Gastrocnemius medialis (tissue), 4 donors: Measurements from ENCODE around the gene GNAQ. TPM values are rescaled to one million over a fixed set of nuclear protein-coding genes. Genes with fewer than 3 reads are reported as not detected.

Experiments
- ATAC-seq, 2 donors: fragments of 150-250 bp; one replicate each; pipeline ENCODE4 v1.9.1; 2016
- DNase-seq, 2 donors: peaks; one replicate each; pipeline ENCODE4 v3.0.0-alpha.2; 2019
- H3K27ac ChIP-seq, 4 donors: fragments of 200-600 bp; sonication (generic); 1 replicate in 1 of 4; 2 replicates in 3 of 4; pipeline ENCODE4 v1.5.1; 2016 to 2018; ENCODE audit warnings: mild to moderate bottlenecking in 2 of 4, moderate library complexity in 1 of 4
- H3K27me3 ChIP-seq, 3 donors: fragments of 200-600 bp; sonication (generic) in 2 of 3; 1 replicate in 1 of 3; 2 replicates in 2 of 3; pipeline versions ENCODE4 v1.5.1 to v1.6.0; 2016 to 2019; ENCODE audit warnings: mild to moderate bottlenecking in 1 of 3, moderate library complexity in 1 of 3
- H3K36me3 ChIP-seq, 2 donors: fragments of 200-600 bp; sonication (generic) in 1 of 2; one replicate each; pipeline ENCODE4 v1.5.1; 2017 to 2018
- H3K4me1 ChIP-seq, 2 donors: fragments of 200-600 bp; sonication (generic) in 1 of 2; one replicate each; pipeline ENCODE4 v1.5.1; 2016 to 2017; ENCODE audit warnings: mild to moderate bottlenecking in 2 of 2
- H3K4me3 ChIP-seq, 4 donors: fragments of 200-600 bp; sonication (generic) in 3 of 4; 1 replicate in 1 of 4; 2 replicates in 3 of 4; pipeline ENCODE4 v1.5.1; 2016 to 2019; ENCODE audit warnings: mild to moderate bottlenecking in 2 of 4
- H3K9me3 ChIP-seq, 3 donors: fragments of 200-600 bp; sonication (generic) in 2 of 3; 1 replicate in 1 of 3; 2 replicates in 2 of 3; pipeline ENCODE4 v1.5.1; 2016 to 2019
- POLR2A ChIP-seq, 2 donors: fragments of 450-650 bp; IDR thresholded peaks; one replicate each; pipeline ENCODE4 v1.6.1; 2017; ENCODE audit warnings: antibody characterized with exemption in 2 of 2, mild to moderate bottlenecking in 2 of 2, moderate library complexity in 2 of 2
- in situ Hi-C, 4 donors: fragments of 200-750 bp; cut with MboI; loops; one replicate each; pipeline versions ENCODE4 v1.15.0 to v1.8.0; 2017; ENCODE audit warnings: low sequenced_read_pairs in 4 of 4
- intact Hi-C: fragments of 100-400 bp; cut with DNase I; formaldehyde crosslinking; loops from one replicate; pipeline ENCODE4 v1.15.1; 2023; ENCODE audit warnings: low total_unique reads
- total RNA-seq, 4 donors: library from RNA; depleted of rRNA; stranded (reverse); fragments of >200 nt; gene quantifications; one replicate each; pipeline versions ENCODE4 v1.1.0 to v1.2.3, GENCODE V29; 2016
- TF ChIP-seq, protein P1 (sequence below), 5 experiments: fragments of 450-650 bp in 3 of 5; fragments of 200-600 bp in 2 of 5; sonication (generic) in 2 of 5; IDR thresholded peaks in 4 of 5; conservative IDR thresholded peaks in 1 of 5; 1 replicate in 4 of 5; 2 replicates in 1 of 5; pipeline ENCODE4 v1.5.1; 2016 to 2019; ENCODE audit warnings: antibody characterized with exemption in 5 of 5, mild to moderate bottlenecking in 3 of 5, moderate library complexity in 3 of 5

GNAQ gene
- total RNA-seq, 4 donors from 2014 or later = 11.3 to 25.9 (median 18.7) TPM

DNA sequence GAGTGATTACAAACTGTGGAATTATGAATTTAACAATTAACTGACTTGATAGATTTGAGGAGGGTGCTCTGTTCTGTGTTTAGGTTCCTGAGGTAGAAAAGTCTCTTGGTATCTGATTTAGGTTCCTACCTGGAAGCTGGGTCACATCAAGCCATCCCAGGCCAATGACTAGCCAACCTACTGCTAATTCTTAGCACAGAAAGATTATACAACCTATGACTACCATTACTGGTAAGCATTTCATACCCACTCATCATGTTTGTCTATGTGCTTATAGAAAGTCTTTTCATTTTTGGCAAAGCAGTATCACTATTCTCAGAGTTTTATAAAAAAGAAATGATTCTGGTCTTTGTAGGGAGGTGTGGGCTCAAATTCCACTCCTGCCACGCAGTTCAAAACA lies 49.7 kb downstream of the GNAQ start:
- no peaks in the 10 kb centered on the region for H3K9me3 ChIP-seq
- in situ Hi-C loops (no loop called here), intact Hi-C loops (no loop called here)
- no peak for DNase-seq
- no peak for ATAC-seq
- no peaks in the 10 kb centered on the region for H3K27me3 ChIP-seq
- H3K27ac ChIP-seq = no peak overlapping the region
- peaks cover 22 to 47% of the 10 kb centered on the region in 2 donors for H3K4me1 ChIP-seq
- H3K4me3 ChIP-seq = no peak overlapping the region
- TF ChIP-seq POLR2A (IDR thresholded peaks at IDR 0.05) = no peak
- TF ChIP-seq, protein P1, sequence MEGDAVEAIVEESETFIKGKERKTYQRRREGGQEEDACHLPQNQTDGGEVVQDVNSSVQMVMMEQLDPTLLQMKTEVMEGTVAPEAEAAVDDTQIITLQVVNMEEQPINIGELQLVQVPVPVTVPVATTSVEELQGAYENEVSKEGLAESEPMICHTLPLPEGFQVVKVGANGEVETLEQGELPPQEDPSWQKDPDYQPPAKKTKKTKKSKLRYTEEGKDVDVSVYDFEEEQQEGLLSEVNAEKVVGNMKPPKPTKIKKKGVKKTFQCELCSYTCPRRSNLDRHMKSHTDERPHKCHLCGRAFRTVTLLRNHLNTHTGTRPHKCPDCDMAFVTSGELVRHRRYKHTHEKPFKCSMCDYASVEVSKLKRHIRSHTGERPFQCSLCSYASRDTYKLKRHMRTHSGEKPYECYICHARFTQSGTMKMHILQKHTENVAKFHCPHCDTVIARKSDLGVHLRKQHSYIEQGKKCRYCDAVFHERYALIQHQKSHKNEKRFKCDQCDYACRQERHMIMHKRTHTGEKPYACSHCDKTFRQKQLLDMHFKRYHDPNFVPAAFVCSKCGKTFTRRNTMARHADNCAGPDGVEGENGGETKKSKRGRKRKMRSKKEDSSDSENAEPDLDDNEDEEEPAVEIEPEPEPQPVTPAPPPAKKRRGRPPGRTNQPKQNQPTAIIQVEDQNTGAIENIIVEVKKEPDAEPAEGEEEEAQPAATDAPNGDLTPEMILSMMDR (IDR thresholded peaks at IDR 0.05 in 4 of 5, conservative IDR thresholded peaks at IDR 0.05 in 1 of 5) = no peak
- no peaks in the 10 kb centered on the region for H3K36me3 ChIP-seq

DNA sequence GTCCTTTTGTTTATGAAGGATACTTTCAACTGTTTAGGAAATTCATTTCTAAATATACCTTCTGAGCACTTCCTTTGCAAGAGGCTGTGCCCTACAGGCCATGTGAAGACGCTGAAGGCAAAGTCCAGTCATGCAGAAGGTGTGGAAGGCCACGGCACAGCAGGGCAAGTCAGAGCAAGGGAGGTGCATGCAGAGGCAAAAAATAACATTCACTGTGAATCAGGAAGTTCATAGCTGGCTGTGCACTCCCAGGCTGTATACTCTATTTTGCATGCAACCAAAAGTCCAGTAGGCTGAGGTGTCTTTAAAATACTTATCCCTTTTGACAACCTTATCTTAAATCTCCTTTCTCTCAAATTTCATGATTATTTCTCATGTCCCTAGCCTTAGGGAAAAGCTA lies 50.3 kb downstream of the GNAQ start:
- H3K4me1 ChIP-seq = peaks cover 22 to 53% of the 10 kb centered on the region in 2 donors
- in situ Hi-C loops = no loop called here
- no peak overlapping the region for H3K4me3 ChIP-seq
- no peaks in the 10 kb centered on the region for H3K36me3 ChIP-seq
- TF ChIP-seq, protein P1 (IDR thresholded peaks at IDR 0.05 in 4 of 5, conservative IDR thresholded peaks at IDR 0.05 in 1 of 5) = peak in 1 of 5 experiments; percentile 15
- TF ChIP-seq POLR2A (IDR thresholded peaks at IDR 0.05) = no peak
- no peaks in the 10 kb centered on the region for H3K9me3 ChIP-seq
- DNase-seq (peak in 1 of 2 donors; percentile 16), ATAC-seq (peak; percentile 27 to 53)
- no peaks in the 10 kb centered on the region for H3K27me3 ChIP-seq
- peak overlapping the region in 1 of 4 donors; percentile 6 for H3K27ac ChIP-seq
- intact Hi-C loops = no loop called here

DNA sequence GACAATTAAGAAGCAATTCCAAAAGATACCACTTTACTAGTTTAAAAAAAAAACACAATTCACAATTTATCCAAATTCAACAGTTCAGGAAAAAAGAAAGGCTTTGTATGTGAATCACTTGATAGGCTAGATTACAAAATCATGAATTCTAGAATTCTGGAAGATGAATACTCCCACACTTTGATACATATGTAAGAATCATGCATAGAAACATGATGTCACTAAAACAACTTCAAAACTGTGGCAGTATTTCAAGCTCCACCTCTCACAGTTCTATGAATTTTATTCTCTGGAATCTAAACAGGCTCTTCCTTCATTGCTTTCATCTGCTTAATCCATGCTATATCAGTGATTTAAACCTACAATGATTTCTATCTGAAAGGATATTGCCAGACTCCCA lies 51.0 kb downstream of the GNAQ start:
- H3K36me3 ChIP-seq = no peaks in the 10 kb centered on the region
- no peaks in the 10 kb centered on the region for H3K9me3 ChIP-seq
- ATAC-seq = no peak
- TF ChIP-seq POLR2A (IDR thresholded peaks at IDR 0.05) = no peak
- TF ChIP-seq, protein P1 (IDR thresholded peaks at IDR 0.05 in 4 of 5, conservative IDR thresholded peaks at IDR 0.05 in 1 of 5) = no peak
- H3K4me3 ChIP-seq = no peak overlapping the region
- in situ Hi-C loops = no loop called here
- intact Hi-C loops = no loop called here
- peak overlapping the region in 1 of 4 donors; percentile 6 for H3K27ac ChIP-seq
- no peak for DNase-seq
- H3K27me3 ChIP-seq = no peaks in the 10 kb centered on the region
- H3K4me1 ChIP-seq = peaks cover 22 to 55% of the 10 kb centered on the region in 2 donors

DNA sequence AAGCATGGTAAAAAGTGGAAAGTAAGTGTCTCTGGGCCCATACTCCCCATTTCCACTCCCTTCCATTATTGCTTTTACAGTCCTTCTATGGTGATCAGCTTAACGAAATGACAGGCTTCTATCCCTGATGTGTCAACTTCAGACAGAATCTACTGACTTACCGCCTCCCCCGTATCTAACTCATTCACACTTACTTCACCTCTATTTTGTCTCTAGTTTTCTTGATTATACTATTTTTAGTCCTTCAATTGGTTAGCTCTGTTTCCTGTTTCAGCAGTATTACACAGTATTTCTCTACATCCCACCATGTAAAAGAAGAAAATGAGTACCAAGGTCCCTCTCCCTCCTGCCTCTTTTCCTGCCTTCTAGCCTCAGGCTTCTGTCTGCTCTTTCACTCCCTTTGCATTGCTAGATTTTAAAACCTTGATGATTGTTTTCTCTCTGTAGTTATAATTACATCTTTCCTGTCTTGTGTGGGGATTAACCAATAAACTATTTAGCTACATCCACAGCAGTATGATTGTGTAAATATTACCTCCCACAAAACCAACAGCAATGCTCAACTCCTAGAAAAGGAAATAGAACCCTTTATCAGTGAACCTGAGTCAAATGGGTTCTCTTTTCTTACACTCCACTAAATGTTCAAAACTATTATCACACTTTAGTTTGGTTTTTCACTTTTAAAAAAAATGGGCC lies 53.4 kb downstream of the GNAQ start:
- TF ChIP-seq POLR2A (IDR thresholded peaks at IDR 0.05) = no peak
- TF ChIP-seq, protein P1 (IDR thresholded peaks at IDR 0.05 in 4 of 5, conservative IDR thresholded peaks at IDR 0.05 in 1 of 5) = no peak
- Histone ChIP-seq H3K36me3 (no peaks in the 10 kb centered on the region), H3K4me1 (peaks cover 26 to 58% of the 10 kb centered on the region in 2 donors), H3K27ac (peak overlapping the region in 2 of 4 donors; percentile 26 to 30), H3K27me3 (no peaks in the 10 kb centered on the region), H3K4me3 (no peak overlapping the region), H3K9me3 (no peaks in the 10 kb centered on the region)
- in situ Hi-C loops = loop anchor here in 1 of 4 donors (10.0 kb wide), 1 partner anchor 57 kb away; the partner anchor contains the start of gene GNAQ
- DNase-seq = no peak
- intact Hi-C loops = no loop called here
- ATAC-seq = no peak
